K562 (cell line): ENCODE measurements around the gene INTS2. TPM values are rescaled to one million over a fixed set of nuclear protein-coding genes. Genes with fewer than 3 reads are reported as not detected.

Experiments used
- CSDE1 ChIP-seq, 2 experiments: fragments of 450-650 bp; IDR thresholded peaks; 2 replicates each; pipeline ENCODE4 v1.6.1; 2016; ENCODE audit warnings: mild to moderate bottlenecking in 1 of 2
- HMGN3 ChIP-seq: IDR thresholded peaks from 2 replicates; pipeline ENCODE4 v1.6.1; 2011; ENCODE audit warnings: borderline replicate concordance, low read depth, mild to moderate bottlenecking, mixed read lengths, low read length; ENCODE audit not compliant: insufficient read length; ENCODE audit errors: extremely low read depth
- HNRNPL ChIP-seq: fragments of 200-400 bp; formaldehyde crosslinking; IDR thresholded peaks from 2 replicates; pipeline ENCODE4 v1.6.1; 2017; ENCODE audit warnings: low read depth, mild to moderate bottlenecking, low read length
- MAFK ChIP-seq: IDR thresholded peaks from 2 replicates; pipeline ENCODE4 v1.6.1; 2011; ENCODE audit warnings: low read length, improper control_type of control experiment
- MCM7 ChIP-seq, 2 experiments: fragments of 450-650 bp; IDR thresholded peaks; 2 replicates each; pipeline ENCODE4 v1.6.1; 2016 to 2018
- NCOA6 ChIP-seq: fragments of 450-650 bp; IDR thresholded peaks from 2 replicates; pipeline ENCODE4 v1.6.1; 2017; ENCODE audit warnings: mild to moderate bottlenecking
- NFE2 ChIP-seq: IDR thresholded peaks from 2 replicates; pipeline ENCODE4 v1.6.1; 2014; ENCODE audit warnings: antibody characterized with exemption, low read depth
- PHB ChIP-seq: fragments of 250-450 bp; sonication (Bioruptor Pico); IDR thresholded peaks from 2 replicates; pipeline ENCODE4 v1.5.0; 2021
- RBM25 ChIP-seq: fragments of 200-400 bp; formaldehyde crosslinking; IDR thresholded peaks from 2 replicates; pipeline ENCODE4 v1.6.1; 2018; ENCODE audit warnings: low read length, low read depth, moderate library complexity; ENCODE audit not compliant: severe bottlenecking
- SMAD4 ChIP-seq: fragments of 250-450 bp; sonication (Bioruptor Pico); conservative IDR thresholded peaks from 2 replicates; pipeline ENCODE4 v1.8.0; 2021; ENCODE audit warnings: inconsistent platforms, mild to moderate bottlenecking, moderate library complexity
- SNIP1 ChIP-seq: fragments of 450-650 bp; IDR thresholded peaks from 2 replicates; pipeline ENCODE4 v1.7.1; 2017; ENCODE audit warnings: low read depth, mild to moderate bottlenecking
- TBL1XR1 ChIP-seq, 2 experiments: IDR thresholded peaks; 2 replicates each; pipeline ENCODE4 v1.6.1; 2012; ENCODE audit warnings: improper control_type of control experiment in 2 of 2, low read length in 2 of 2, mild to moderate bottlenecking in 1 of 2
- ZC3H11A ChIP-seq: IDR thresholded peaks from 2 replicates; pipeline ENCODE4 v1.6.1; 2012; ENCODE audit warnings: low read depth, low read length, improper control_type of control experiment
- ZNF57 ChIP-seq: fragments of 450-650 bp; formaldehyde crosslinking; IDR thresholded peaks from 2 replicates; pipeline ENCODE4 v1.4.0; 2020; ENCODE audit warnings: mild to moderate bottlenecking, moderate library complexity
- polyA plus RNA-seq, 8 experiments: library from polyadenylated mRNA; depleted of rRNA in 4 of 8; stranded (reverse) in 5 of 8; unstranded in 3 of 8; fragments of >200 nt; fragmentation: Nextera tagmentation in 2 of 8; fragmentation: Illumina TruSeq in 1 of 8; extraction: Ambion mirVana in 2 of 8; extraction: Trizol in 1 of 8; gene quantifications; 2 replicates each; pipeline versions ENCODE4 v1.2.1 to v1.2.3, GENCODE V29; 2011 to 2014; ENCODE audit warnings: inconsistent platforms in 1 of 8, missing spikeins in 1 of 8
- total RNA-seq, 7 experiments: library from RNA; depleted of rRNA in 6 of 7; stranded (reverse); fragments of >200 nt in 6 of 7; fragmentation: Illumina TruSeq in 2 of 7; extraction: Trizol in 2 of 7; gene quantifications; 2 replicates each; pipeline versions ENCODE4 v1.2.1 to v1.2.3, GENCODE V29; 2011 to 2021; ENCODE audit warnings: low replicate concordance in 1 of 7
- TF ChIP-seq, protein P1 (sequence below), 2 experiments: fragments of 450-650 bp; IDR thresholded peaks; 2 replicates each; pipeline ENCODE4 v1.6.1; 2016; ENCODE audit warnings: mild to moderate bottlenecking in 2 of 2, borderline replicate concordance in 1 of 2, low read depth in 1 of 2, moderate library complexity in 1 of 2
- TF ChIP-seq, protein P2 (sequence below), 2 experiments: fragments of 200-800 bp in 1 of 2; sonication (Bioruptor generic) in 1 of 2; sonication (generic) in 1 of 2; formaldehyde crosslinking in 1 of 2; IDR thresholded peaks in 1 of 2; conservative IDR thresholded peaks in 1 of 2; 2 replicates each; pipeline versions ENCODE4 v1.5.0 to v1.6.1; 2016 to 2020; ENCODE audit warnings: missing compliant biosample characterization in 1 of 2, missing genetic modification characterization in 1 of 2, missing genetic modification reagents in 1 of 2
- TF ChIP-seq, protein P3 (sequence below): sonication (generic); formaldehyde crosslinking; IDR thresholded peaks from 2 replicates; pipeline ENCODE4 v1.8.0; 2022; ENCODE audit warnings: mild to moderate bottlenecking, missing genetic modification reagents

The INTS2 gene
- total and polyA plus RNA-seq, 9 of the 15 experiments (the other 6 are each of a cell fraction or from before 2014, with no cell fraction given), result 4.8 to 24.7 (median 12.8) TPM

DNA sequence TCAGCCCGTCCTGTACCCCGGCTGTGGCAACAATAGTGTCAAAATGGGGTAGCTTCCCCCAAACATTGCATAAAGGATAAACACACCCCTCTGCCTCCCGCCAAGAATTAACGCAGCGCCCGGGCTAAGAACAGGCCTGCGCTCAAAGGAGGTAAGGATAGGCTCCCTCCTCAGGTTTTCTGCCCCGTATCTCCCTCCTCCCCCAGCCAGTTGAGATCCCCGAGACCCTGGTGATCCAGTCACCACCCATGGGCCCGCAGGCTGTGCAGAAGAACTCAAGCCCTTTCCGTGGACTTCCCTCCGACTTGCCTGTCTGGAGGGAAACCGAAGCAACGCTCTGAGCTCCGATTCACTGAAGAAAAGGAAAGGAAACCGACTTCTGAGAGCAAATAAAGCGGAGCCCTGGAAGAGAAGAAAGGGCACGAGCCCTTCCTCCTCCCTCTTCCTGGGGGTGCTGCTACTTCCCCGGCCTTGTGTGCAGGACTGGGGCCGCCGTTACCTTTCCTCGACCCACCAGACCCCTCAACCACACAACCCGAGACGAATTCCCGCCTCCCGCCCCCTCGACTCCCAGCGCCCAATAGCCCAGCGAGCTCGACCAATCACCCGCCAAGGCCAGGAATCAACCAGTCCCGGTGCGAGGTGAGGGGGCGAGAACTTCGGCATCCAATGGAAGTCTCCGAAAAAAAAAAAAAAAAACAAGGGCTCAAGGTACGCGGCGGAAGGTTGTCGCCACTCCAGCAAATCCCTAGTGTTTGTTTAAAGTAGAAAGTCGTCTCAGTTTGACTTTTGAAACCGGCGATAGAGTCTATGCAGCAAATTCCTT lies 64.6 kb downstream of the INTS2 start, which contains the start of gene BRIP1 (continued):
- TF ChIP-seq, protein P1, sequence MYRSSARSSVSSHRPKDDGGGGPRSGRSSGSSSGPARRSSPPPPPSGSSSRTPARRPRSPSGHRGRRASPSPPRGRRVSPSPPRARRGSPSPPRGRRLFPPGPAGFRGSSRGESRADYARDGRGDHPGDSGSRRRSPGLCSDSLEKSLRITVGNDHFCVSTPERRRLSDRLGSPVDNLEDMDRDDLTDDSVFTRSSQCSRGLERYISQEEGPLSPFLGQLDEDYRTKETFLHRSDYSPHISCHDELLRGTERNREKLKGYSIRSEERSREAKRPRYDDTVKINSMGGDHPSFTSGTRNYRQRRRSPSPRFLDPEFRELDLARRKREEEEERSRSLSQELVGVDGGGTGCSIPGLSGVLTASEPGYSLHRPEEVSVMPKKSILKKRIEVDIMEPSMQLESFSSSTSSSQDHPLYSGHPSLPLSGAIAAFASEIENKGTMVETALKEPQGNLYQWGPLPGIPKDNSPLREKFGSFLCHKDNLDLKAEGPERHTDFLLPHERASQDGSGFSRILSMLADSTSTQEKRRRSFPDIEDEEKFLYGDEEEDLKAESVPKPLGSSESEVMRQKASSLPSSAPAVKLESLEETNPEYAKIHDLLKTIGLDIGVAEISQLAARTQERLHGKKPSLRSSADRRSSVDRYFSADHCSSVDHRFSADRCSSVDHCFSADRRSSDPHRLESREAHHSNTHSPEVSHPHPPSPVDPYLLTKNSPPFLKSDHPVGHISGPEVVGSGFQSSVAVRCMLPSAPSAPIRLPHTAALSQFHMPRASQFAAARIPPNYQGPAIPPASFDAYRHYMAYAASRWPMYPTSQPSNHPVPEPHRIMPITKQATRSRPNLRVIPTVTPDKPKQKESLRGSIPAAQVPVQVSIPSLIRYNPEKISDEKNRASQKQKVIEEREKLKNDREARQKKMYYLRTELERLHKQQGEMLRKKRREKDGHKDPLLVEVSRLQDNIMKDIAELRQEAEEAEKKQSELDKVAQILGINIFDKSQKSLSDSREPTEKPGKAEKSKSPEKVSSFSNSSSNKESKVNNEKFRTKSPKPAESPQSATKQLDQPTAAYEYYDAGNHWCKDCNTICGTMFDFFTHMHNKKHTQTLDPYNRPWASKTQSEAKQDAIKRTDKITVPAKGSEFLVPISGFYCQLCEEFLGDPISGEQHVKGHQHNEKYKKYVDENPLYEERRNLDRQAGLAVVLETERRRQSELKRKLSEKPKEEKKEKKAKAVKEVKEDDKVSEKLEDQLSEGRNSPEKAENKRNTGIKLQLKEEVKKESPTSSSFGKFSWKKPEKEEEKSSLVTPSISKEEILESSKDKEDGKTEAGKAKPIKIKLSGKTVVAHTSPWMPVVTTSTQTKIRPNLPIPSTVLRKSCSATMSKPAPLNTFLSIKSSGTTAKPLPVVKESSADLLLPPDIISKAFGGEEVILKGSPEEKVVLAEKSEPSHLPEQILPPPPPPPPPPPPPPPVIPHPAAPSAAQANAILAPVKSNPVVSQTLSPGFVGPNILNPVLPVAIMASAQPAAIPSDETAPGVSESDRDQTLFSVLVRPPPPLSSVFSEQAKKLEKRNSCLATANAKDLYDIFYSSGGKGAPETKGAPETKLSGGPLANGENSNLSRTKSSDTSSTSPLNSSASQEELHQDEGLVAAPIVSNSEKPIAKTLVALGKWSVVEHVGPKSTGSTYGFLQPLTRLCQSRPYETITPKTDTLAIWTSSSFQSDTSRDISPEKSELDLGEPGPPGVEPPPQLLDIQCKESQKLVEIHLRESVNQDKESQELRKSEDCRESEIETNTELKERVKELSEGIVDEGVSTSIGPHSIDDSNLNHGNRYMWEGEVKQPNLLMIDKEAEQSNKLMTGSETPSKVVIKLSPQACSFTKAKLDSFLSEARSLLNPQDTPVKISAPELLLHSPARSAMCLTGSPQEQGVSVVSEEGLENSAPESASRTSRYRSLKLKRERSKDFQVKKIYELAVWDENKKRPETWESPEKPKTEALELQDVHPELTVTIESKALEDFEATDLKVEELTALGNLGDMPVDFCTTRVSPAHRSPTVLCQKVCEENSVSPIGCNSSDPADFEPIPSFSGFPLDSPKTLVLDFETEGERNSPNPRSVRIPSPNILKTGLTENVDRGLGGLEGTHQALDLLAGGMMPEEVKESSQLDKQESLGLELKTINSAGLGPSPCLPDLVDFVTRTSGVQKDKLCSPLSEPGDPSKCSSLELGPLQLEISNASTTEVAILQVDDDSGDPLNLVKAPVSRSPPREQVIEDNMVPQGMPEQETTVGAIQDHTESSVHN (IDR thresholded peaks at IDR 0.05; ENCODE audit: borderline replicate concordance in 1 of 2, low read depth in 1 of 2), result no peak
- no peak for TF ChIP-seq NFE2
- TF ChIP-seq, protein P2, sequence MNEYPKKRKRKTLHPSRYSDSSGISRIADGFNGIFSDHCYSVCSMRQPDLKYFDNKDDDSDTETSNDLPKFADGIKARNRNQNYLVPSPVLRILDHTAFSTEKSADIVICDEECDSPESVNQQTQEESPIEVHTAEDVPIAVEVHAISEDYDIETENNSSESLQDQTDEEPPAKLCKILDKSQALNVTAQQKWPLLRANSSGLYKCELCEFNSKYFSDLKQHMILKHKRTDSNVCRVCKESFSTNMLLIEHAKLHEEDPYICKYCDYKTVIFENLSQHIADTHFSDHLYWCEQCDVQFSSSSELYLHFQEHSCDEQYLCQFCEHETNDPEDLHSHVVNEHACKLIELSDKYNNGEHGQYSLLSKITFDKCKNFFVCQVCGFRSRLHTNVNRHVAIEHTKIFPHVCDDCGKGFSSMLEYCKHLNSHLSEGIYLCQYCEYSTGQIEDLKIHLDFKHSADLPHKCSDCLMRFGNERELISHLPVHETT (CRISPR knock-in tag; conservative IDR thresholded peaks at IDR 0.05 in 1 of 2, IDR thresholded peaks at IDR 0.05 in 1 of 2), result no peak
- no peak for TF ChIP-seq ZNF57
- no peak for TF ChIP-seq HNRNPL
- TF ChIP-seq TBL1XR1 (IDR thresholded peaks at IDR 0.05; ENCODE audit: low read length in 2 of 2), result no peak
- TF ChIP-seq, protein P3, sequence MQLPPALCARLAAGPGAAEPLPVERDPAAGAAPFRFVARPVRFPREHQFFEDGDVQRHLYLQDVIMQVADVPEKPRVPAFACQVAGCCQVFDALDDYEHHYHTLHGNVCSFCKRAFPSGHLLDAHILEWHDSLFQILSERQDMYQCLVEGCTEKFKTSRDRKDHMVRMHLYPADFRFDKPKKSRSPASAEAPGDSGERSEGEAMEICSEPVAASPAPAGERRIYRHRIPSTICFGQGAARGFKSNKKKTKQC (CRISPR knock-in tag), result 0 out of 2 replicates have a peak, but pooled peaks have one; percentile 35
- TF ChIP-seq HMGN3, result peak; percentile 27
- no peak for TF ChIP-seq SNIP1
- no peak for TF ChIP-seq NCOA6
- TF ChIP-seq RBM25, result peak; percentile 85
- TF ChIP-seq CSDE1 (IDR thresholded peaks at IDR 0.05), result no peak
- no peak for TF ChIP-seq ZC3H11A
- no peak for TF ChIP-seq MAFK
- TF ChIP-seq MCM7 (IDR thresholded peaks at IDR 0.05), result no peak
- TF ChIP-seq PHB, result no peak
- no peak for TF ChIP-seq SMAD4 (CRISPR knock-in tag)
